NCI-H446 treated with DMSO at 0.1 percent for 48 hours (cell line): Measurements from ENCODE around the gene AKAP14.
"Not testable (repeated sequence)": the region's sequence is repeated elsewhere in the genome, so short reads cannot be mapped to it uniquely, and the experiment has no call there.

ENCODE experiments used
- DNase-seq: peaks from one replicate; lab custom pipeline; 2025; lab: John Stamatoyannopoulos, UW

Gene AKAP14

DNA sequence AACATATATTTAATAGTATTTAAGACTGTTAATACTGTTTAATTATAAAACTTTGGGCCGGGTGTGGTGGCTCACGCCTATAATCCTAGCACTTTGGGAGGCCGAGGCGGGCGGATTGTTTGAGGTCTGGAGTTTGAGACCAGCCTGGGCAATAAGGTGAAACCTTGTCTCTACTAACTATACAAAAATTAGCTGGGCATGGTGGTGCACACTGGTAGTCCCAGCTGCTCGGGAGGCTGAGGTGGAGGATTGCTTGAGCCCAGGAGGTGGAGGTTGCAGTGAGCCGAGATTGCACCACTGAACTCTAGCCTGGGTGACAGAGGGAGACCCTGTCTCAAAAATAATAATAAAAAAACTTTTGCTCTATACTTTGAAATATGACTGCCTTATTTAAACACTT lies 26.7 kb downstream of the AKAP14 start:
- DNase-seq: not testable (repeated sequence)

DNA sequence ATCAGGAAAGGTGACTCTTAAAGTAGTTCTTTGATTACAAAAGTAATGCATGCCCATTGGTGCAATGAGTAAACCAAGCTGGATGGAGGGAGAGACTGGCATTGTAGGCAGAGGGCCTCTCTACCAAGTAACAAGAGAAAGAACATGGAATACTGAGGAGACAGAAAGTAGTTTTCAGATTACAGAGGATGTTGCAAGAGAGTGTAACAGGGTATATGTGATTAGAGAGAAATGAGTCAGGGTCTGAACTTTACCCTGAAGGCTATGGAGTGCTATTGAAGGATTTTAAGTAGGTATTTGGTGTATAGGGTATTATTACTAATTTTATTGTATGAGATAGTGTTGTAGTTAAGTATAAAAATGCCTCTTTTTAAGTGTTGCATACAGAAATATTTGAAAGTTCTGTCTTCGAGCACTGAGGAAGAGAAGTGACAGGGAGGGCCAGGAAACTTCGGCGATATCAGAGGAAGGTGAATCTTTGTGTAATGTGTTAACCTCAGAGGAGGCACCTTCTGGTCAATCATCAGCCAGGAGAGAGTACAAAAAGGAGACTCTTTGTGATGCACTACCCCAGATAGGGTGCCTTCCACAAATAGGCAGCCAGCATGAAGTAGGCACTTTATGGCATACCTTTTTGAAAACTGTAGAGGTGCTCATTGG lies 39.7 kb downstream of the AKAP14 start:
- no peak for DNase-seq

DNA sequence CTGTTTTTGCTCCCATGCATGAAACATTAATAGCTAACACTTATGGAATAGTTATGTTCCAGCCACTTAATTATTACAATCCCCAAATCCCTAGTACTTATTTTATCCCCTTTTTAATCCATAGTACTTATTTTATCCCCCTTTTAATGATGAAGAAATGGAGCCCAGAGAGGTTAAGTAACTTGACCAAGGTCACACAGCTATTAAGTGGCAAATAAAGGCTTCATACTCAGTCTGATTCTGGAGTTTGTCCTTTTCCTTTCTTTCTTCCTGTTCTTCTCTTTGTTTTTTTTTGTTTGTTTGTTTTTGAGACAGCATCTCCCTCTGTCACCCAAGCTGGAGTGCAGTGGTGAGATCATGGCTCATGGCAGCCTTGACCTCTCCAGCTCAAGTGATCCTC lies 45.6 kb downstream of the AKAP14 start:
- no peak for DNase-seq

DNA sequence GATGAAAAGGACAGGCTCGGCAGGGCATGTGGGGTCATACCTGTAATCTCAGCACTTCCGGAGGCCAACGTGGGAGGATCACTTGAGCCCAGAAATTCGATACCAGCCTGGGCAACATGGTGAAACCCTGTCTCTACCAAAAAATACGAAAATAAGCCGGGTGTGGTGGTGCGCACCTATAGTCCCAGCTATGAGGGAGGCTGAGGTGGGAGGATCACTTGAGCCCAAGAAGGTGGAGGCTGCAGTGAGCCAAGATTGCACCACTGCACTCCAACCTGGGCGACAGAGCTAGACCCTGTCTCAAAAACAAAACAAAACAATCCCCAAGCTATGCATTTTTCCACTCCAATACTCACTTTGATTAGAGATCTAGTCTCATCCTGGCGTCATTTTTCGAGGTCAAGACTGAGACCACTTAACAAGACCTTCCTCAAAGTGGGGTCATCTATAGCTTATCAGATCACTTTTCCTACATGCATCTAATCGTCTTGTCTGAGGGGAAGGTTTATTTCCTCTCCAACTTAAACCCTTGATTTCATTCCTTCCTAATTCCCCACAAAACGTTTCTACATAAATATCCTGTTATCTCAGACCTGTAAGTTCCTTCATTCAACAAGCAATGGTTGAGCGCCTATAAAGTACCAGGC lies 46.6 kb downstream of the AKAP14 start:
- no peak for DNase-seq

DNA sequence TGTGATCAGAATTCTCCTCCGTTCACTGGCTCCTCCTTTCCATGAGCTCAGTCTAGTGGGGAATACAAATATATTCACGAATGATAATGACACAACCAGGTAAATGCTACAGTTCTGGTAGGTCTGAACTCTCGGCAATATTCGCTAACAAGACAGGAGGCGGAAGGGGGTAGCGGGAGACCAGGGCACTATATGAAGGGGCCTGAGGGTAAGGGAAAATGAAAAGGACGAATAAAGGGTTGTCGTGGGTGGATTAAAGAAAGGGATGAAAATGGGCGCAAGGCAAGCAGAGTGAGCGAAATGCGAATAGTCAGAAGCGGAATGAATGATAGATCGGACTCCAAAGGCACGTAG lies 47.1 kb downstream of the AKAP14 start:
- no peak for DNase-seq

DNA sequence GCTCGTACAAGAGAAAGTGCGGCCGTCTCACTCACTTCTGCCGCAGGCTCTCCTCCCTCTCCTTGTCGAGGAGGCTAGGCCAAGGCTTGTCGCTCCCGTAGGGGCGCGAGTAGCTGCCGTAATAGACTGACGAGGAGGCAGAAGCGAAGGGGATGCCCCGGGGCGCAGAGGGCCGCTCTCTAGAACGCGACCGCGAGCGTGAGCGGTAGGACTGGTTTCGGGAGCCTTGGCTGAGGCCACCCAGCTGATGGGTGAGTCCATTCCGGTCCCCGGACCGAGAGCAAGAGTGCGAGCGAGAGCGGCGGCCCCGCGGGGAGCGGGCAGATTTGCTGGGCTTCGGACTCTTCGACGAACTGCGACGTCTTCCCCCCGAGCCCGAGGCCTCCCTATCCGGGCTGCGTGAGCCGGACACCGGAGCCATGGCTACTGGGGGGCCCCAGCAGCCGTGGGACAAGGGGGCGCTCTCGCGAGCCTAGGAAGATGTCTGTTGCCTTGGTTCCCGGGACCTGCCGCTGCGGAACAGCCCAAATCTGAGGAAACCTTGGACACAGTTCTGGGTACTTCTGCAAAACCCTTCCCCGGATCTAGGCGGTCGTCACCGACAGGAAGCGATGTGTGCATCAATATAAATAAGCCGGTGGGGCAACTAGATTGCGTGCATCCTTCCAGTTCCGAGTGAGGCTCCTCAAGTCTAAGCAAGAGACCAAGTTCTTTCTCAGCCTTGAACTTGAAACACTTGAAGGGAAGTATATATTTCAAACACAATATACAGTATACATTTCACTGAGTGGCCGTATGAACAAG lies 47.7 kb downstream of the AKAP14 start, which contains the start of gene NKAP:
NKAP (minus strand) TSS at position 567 of the 804 bp plus-strand sequence; CDS start at position 421, 146 bp downstream.
- peak; percentile 75 for DNase-seq

DNA sequence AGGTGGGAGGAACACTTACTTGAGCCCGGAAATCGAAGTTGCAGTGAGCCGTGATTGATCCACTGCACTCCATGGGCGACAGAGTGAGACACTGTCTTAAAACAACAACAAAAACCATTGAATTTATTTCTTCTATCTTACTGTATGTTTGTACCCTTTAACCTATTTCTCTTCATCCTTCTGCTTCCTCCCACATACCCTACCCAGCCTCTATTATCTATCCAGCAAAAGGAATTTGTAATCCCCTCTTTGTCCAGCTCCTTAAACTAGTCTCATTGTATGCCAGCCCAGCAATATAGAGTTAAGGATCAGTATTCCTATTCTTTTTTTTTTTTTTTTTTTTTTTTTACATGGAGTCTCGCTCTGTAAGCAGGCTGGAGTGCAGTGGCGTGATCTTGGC lies 49.8 kb downstream of the AKAP14 start:
- DNase-seq: no peak

DNA sequence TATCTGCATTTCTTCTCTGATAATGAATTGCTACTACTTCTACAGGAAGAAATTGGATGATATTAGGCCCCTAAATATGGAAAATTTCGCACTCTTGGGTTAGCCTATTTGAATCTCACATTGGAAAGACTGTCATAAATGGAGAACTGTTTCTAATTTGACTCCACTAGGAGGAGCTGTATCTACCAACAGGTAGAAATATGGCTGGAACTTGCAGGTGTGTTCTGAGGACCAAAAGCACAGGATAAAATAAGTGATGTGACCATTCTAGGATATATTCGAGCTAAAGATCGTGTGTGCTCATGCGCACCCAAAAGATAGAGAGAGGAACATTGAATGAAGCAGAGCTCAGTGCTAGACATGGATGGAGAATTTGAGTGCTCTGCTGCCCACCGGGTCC lies 52.7 kb downstream of the AKAP14 start:
- no peak for DNase-seq

DNA sequence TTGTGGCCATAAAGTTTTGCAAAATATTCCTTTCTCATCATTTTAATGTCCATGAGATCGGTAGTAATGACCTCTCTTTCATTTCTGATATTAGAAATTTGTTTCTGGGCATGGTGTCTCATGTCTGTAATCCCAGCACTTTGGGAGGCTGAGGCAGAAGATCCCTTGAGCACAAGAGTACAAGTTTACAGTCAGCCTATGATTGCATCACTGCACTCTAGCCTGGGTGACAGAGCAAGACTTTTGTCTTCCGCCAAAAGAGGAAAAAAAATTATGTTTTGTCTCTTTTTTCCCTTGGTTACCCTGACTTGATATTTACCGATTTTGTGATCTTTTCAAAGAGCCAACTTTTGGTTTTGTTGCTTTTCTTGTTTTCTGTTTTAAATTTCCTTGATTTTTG lies 58.7 kb downstream of the AKAP14 start:
- DNase-seq: no peak

DNA sequence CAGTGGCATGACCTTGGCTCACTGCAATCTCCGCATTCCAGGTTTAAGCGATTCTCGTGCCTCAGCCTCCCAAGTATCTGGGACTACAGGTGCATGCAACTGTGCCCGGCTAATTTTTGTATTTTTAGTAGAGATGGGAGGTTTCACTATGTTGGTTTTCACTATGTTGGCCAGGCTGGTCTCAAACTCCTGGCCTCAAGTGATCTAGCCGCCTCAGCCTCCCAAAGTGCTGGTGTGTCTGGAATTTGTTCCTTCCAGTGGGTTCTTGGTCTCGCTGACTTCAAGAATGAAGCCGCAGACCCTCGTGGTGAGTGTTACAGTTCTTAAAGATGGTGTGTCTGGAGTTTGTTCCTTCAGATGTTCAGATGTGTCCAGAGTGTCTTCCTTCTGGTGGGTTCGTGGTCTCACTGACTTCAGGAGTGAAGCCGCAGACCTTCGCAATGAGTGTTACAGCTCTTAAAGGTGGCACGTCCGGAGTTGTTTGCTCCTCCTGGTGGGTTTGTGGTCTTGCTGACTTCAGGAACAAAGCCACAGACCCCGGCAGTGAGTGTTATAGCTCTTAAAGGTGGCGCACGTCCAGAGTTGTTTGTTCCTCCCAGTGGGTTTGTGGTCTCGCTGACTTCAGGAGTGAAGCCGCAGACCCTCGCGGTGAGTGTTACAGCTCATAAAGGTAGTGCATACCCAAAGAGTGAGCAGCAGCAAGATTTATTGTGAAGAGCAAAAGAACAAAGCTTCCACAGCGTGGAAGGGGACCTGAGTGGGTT lies 60.3 kb downstream of the AKAP14 start:
- not testable (repeated sequence) for DNase-seq

DNA sequence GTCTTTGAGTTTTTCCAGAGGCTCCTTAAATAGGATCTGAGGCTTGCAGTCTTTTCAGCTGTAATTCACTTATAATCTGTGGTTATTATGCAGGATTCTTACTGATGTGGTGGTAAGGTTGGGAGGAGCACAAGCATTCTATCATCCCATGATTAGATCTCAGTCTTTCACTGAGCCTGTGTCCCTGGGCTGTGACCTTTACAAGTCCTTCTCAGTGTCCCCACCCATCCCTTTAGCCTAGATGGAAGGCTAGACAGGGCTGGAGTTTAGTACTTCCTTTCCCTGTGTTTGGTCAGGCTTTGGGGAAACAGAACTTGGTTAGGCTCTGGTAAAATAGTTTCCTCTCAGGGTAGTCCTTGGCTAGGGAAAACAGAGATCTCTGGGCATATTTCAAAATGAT lies 64.9 kb downstream of the AKAP14 start:
- DNase-seq: no peak

DNA sequence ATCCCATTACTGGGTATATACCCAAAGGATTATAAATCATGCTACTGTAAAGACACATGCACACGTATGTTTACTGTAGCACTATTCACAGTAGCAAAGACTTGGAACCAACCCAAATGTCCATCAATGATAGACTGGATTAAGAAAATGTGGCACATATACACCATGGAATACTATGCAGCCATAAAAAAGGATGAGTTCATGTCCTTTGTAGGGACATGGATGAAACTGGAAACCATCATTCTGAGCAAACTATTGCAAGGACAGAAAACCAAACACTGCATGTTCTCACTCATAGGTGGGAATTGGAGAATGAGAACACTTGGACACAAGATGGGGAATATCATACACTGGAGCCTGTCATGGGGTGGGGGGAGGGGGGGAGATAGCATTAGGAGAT lies 71.1 kb downstream of the AKAP14 start:
- not testable (repeated sequence) for DNase-seq
